ENCODE data around the gene STPG3. TPM values are rescaled to one million over a fixed set of nuclear protein-coding genes. Genes with fewer than 3 reads are reported as not detected.

The STPG3 gene
- not detected in 2 replicates for total RNA-seq

DNA sequence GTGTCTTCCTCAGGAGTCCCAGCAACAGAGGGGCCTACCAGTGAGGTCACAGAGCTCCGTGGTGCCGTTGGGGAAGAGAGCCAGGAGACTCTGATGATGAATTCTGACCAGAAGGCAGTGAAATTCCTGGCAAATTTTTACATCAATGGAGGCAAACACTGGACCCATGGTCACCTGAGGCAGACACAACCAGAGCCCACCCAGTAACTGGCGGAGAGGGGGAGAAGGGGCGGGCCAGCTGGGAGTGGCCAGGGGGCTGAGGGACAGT is at the start of gene STPG3:
Gene STPG3, plus strand, starts transcription at position 93 of the 268 bp plus-strand sequence. Its CDS starts 1 bp downstream, at position 94.

GRCh38 chr9:137205126-137206069 is 45.7 kb upstream of the STPG3 start, which contains the start of the genes NDOR1 and TMEM203:
Gene NDOR1, plus strand, starts transcription at chr9:137205700. Its CDS starts 78 bp downstream, at chr9:137205778.
Gene TMEM203, minus strand, starts transcription at chr9:137205648. Its CDS starts 234 bp downstream, at chr9:137205414.

GRCh38 chr9:137222190-137223077 is 28.7 kb upstream of the STPG3 start, which contains the start of gene RNF208:
Gene RNF208, minus strand, starts transcription at chr9:137222240. Its CDS starts 1,028 bp downstream, at chr9:137221212.

DNA sequence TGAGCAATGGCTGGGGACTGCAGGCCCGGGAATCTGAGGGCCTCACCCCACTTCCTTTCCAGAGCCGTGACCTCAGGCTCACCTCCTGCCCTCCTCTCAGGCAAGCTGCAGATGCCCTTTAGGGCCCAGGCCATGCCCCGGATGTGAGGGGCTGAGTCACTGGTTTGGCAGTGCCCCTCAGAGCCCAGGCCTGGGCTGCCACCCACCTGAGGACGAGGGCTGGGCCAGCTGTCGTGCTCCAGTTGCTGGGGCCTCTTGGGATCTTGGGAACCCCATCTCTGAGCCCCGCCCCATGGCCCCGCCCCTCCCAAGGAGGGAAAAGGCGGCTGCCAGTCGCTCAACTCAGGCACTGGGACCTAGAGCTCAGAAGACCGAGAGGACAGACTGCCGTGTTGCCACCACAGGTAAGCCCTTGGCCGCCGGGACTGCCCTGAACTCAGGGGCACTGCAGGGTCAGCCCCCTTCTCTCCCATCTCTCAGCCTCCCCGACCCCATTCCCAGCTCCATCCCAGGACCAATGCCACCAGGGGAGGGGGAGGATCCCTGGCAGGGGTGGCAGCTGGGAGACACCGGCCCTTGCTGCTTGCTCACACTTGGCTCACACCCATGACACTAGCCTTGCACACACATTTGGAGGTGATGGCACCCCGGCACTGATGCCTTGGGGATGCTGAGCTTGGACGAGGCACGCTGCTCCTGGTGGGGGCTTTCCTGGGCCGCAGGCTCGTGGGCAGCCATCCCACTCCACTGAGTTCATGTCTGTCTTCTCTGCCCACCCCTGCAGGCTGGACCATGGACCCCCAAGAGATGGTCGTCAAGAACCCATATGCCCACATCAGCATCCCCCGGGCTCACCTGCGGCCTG is 26.0 kb upstream of the STPG3 start, which contains the start of gene CYSRT1:
Gene CYSRT1, plus strand, starts transcription at position 345 of the 865 bp plus-strand sequence. Its CDS starts 448 bp downstream, at position 793.

DNA sequence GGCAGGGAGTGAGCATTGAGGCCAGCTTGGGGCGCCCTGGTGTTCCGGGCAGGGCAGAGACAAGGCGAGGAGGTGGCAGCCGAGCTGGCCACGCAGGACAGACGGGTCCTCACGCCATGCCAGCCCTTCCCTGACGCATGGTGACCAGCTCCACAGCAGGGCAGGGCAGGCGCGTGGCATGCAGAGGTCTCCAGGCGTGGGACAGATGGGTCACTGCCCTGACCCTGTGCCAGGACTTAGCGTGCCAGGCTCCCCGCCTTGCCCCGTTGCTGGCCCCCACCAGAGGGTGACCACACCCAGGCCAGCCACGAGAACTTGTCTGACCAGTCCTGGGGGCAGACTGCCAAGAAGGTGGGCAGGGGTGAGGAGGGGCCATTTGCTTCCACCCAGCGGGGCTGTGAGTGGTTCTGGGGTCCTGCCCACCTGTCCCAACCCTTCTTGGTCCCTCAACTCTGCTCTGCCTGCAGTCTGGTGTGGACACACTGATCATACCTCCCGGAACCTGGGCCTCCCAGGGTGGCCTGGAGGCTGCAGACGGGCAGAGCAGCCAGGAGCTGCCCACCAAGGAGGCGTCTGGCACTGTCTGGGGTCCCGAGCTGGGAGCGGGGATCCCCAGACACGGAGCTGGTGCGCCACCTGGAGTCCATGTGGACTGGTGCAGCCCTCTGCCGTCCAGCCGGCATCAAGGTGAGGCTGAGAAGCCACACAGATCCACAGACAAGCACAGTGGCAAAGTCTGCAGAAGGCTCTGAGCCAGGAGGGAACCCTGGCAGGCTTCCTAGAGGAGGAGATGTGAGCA is 23.8 kb upstream of the STPG3 start, which contains the start of gene RNF224:
Gene RNF224, plus strand, starts transcription at position 449 of the 799 bp plus-strand sequence. CDS start 834 bp downstream, outside the sequence.

GRCh38 chr9:137230705-137231371 is 20.2 kb upstream of the STPG3 start, which contains the start of gene SLC34A3:
Gene SLC34A3, plus strand, starts transcription at chr9:137230901. Its CDS starts 802 bp downstream, at chr9:137231703.

GRCh38 chr9:137240841-137241489 is 10.1 kb upstream of the STPG3 start, which contains the start of gene TUBB4B:
Gene TUBB4B, plus strand, starts transcription at chr9:137241287. Its CDS starts 74 bp downstream, at chr9:137241361.

DNA sequence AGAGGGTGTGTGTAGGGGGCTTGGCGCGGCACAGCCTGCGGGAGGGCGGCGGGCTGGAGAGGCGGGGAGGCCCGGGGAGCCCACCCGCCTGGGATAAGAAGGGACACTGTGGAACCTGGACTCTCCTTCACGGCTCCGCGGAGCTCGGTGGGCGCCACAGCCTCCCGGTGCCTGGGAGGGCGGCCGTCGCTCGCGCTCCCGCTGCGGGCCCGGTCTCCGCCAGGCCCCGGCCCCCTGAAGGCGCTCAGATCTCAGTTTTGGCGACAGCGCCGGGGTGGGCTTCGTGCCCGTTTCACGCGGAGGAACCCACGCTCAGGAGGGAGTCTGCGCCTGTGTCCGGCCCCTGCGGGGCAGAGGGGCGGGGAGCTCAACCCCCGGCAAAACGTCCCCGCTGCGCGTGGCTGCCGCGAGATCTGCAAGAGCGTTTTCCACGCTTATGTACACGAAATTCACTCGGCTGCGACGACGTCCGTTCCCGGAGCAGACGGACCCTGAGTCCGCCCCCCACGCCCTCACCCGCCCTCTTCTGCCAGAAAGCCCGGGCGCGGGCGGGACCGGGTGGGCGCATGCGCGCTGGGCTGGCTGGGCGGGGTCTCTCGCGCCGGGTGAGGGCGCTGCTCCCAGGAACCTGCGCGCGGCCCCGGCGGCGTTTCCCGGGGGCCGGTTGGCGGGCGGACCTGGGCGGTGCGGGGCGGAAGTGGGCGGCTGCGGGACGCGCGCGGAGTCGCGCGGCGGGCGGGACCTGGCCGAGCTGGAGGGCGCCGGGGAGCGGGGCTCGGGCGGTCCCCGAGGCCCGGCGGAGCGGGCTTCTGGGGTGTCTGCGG is 3.8 kb downstream of the STPG3 start, which contains the start of gene NELFB:
Gene NELFB, plus strand, starts transcription at position 704 of the 824 bp plus-strand sequence.

GRCh38 chr9:137277329-137278041 is 26.4 kb downstream of the STPG3 start, which contains the start of gene TOR4A:
Gene TOR4A, plus strand, starts transcription at chr9:137277726. Its CDS starts 964 bp downstream, at chr9:137278690.

DNA sequence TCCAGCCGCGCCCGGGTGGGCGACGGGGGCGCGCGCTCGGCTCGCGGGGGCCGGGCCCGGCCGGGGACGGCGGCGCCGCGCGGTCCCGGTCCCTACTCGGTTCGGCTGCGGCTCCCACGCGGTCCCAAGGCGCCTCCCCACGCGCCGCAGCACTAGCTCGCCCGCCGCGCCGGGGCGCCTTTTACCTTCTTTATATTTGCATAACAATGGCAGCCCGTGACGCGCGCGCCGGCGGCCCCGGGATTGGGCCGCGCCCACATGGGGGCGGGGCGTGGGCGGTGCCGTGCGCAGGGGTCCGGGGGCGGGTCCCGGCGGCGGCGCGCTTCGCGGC is 51.0 kb downstream of the STPG3 start, which contains the start of gene NRARP:
Gene NRARP, minus strand, starts transcription at position 154 of the 331 bp plus-strand sequence. CDS start 343 bp downstream, outside the sequence.

Other genes with a start within 250 kb of the STPG3 start
- 6.9 and 7.3 TPM in 2 replicates for gene ABCA2, start 223.0 kb upstream of the STPG3 start, total RNA-seq
- gene FUT7, start 219.2 kb upstream of the STPG3 start, total RNA-seq = not detected in 2 replicates
- 67.3 and 71.1 TPM in 2 replicates for gene NPDC1, start 205.1 kb upstream of the STPG3 start, total RNA-seq
- gene ENTPD2, start 197.2 kb upstream of the STPG3 start, total RNA-seq = not detected in 2 replicates
- gene SAPCD2, start 180.7 kb upstream of the STPG3 start, total RNA-seq = 28.1 and 30.2 TPM in 2 replicates
- 21.9 and 23.0 TPM in 2 replicates for gene UAP1L1, start 173.8 kb upstream of the STPG3 start, total RNA-seq
- gene MAN1B1, start 164.3 kb upstream of the STPG3 start, total RNA-seq = 69.4 and 75.7 TPM in 2 replicates
- 88.5 and 107 TPM in 2 replicates for gene DPP7, start 136.6 kb upstream of the STPG3 start, total RNA-seq
- not detected in 2 replicates for gene GRIN1, start 112.1 kb upstream of the STPG3 start, total RNA-seq
- gene LRRC26, start 81.2 kb upstream of the STPG3 start, total RNA-seq = not detected in 2 replicates
- not detected in 2 replicates for gene TMEM210, start 79.2 kb upstream of the STPG3 start, total RNA-seq
- gene ANAPC2, start 62.7 kb upstream of the STPG3 start, total RNA-seq = 17.6 and 25.1 TPM in 2 replicates
- gene SSNA1, start 62.6 kb upstream of the STPG3 start, total RNA-seq = 127 and 150 TPM in 2 replicates
- 6.9 and 7.7 TPM in 2 replicates for gene TPRN, start 50.5 kb upstream of the STPG3 start, total RNA-seq
- 36.2 and 39.1 TPM in 2 replicates for gene TMEM203, start 45.6 kb upstream of the STPG3 start, total RNA-seq
- gene NDOR1, start 45.6 kb upstream of the STPG3 start, total RNA-seq = 13.4 and 16.6 TPM in 2 replicates
- gene RNF208, start 29.0 kb upstream of the STPG3 start, total RNA-seq = not detected in 2 replicates
- gene CYSRT1, start 26.1 kb upstream of the STPG3 start, total RNA-seq = 0.20 and 0.25 TPM in 2 replicates
- gene RNF224, start 23.8 kb upstream of the STPG3 start, total RNA-seq = not detected in 2 replicates
- not detected in 2 replicates for gene SLC34A3, start 20.4 kb upstream of the STPG3 start, total RNA-seq
- gene TUBB4B, start 10.0 kb upstream of the STPG3 start, total RNA-seq = 1,008 and 1,079 TPM in 2 replicates
- gene NELFB, start 4.0 kb downstream of the STPG3 start, total RNA-seq = 54.6 and 68.4 TPM in 2 replicates
- 41.4 and 44.7 TPM in 2 replicates for gene TOR4A, start 26.4 kb downstream of the STPG3 start, total RNA-seq
- 35.8 and 43.9 TPM in 2 replicates for gene NRARP, start 51.0 kb downstream of the STPG3 start, total RNA-seq
- 7.2 and 8.2 TPM in 2 replicates for gene EXD3, start 171.9 kb downstream of the STPG3 start, total RNA-seq
- gene NOXA1, start 172.1 kb downstream of the STPG3 start, total RNA-seq = 0.07 TPM in 1 of 2 replicates, not detected in the other
- gene ENTPD8, start 190.1 kb downstream of the STPG3 start, total RNA-seq = 0.05 and 1.5 TPM in 2 replicates
- gene NSMF, start 208.0 kb downstream of the STPG3 start, total RNA-seq = 48.2 and 50.1 TPM in 2 replicates

All from mammary microvascular endothelial cell (primary cell).